Suppressor macrophage treated with lipopolysaccharide for 4 hours (primary cell): Measurements from ENCODE around the gene COL12A1.

Experiments
- DNase-seq: peaks from one replicate; pipeline ENCODE4 v3.0.0-alpha.2; 2020

COL12A1 gene

GRCh38 chr6:75142721-75143120 is 63.1 kb downstream of the COL12A1 start:
- no peak for DNase-seq

GRCh38 chr6:75135876-75136275 is 70.0 kb downstream of the COL12A1 start:
- no peak for DNase-seq

GRCh38 chr6:75135450-75135849 is 70.4 kb downstream of the COL12A1 start:
- no peak for DNase-seq

GRCh38 chr6:75130784-75131183 is 75.1 kb downstream of the COL12A1 start:
- no peak for DNase-seq

- no peak for DNase-seq
Measured at GRCh38 chr6:75128878-75129570, 76.8 kb downstream of the COL12A1 start.

- DNase-seq = no peak
Measured at GRCh38 chr6:75126518-75126917, 79.3 kb downstream of the COL12A1 start.

GRCh38 chr6:75124983-75125382 is 80.9 kb downstream of the COL12A1 start:
- no peak for DNase-seq

GRCh38 chr6:75124085-75124484 is 81.8 kb downstream of the COL12A1 start:
- DNase-seq = no peak

- no peak for DNase-seq
Measured at GRCh38 chr6:75118925-75119515, 86.8 kb downstream of the COL12A1 start.

GRCh38 chr6:75117701-75118100 is 88.2 kb downstream of the COL12A1 start:
- no peak for DNase-seq

- no peak for DNase-seq
Measured at GRCh38 chr6:75116946-75117345, 88.9 kb downstream of the COL12A1 start.

GRCh38 chr6:75115481-75115880 is 90.4 kb downstream of the COL12A1 start:
- DNase-seq = no peak

- DNase-seq = no peak
Measured at GRCh38 chr6:75114806-75115205, 91.0 kb downstream of the COL12A1 start.

- no peak for DNase-seq
Measured at GRCh38 chr6:75114195-75114594, 91.7 kb downstream of the COL12A1 start.

GRCh38 chr6:75113446-75113845 is 92.4 kb downstream of the COL12A1 start:
- DNase-seq = no peak

- DNase-seq = no peak
Measured at GRCh38 chr6:75109765-75110164, 96.1 kb downstream of the COL12A1 start.

GRCh38 chr6:75109022-75109421 is 96.8 kb downstream of the COL12A1 start:
- no peak for DNase-seq

GRCh38 chr6:75108333-75108974 is 97.4 kb downstream of the COL12A1 start:
- no peak for DNase-seq

- no peak for DNase-seq
Measured at GRCh38 chr6:75107913-75108312, 97.9 kb downstream of the COL12A1 start.

- no peak for DNase-seq
Measured at GRCh38 chr6:75106426-75106825, 99.4 kb downstream of the COL12A1 start.

GRCh38 chr6:75103431-75103830 is 102.4 kb downstream of the COL12A1 start:
- no peak for DNase-seq

- DNase-seq = no peak
Measured at GRCh38 chr6:75102301-75102700, 103.6 kb downstream of the COL12A1 start.

- no peak for DNase-seq
Measured at GRCh38 chr6:75101896-75102295, 104.0 kb downstream of the COL12A1 start.

GRCh38 chr6:75098709-75099108 is 107.1 kb downstream of the COL12A1 start:
- no peak for DNase-seq
